H1 (cell line): ENCODE results near the gene FRZB. TPM values are rescaled to one million over a fixed set of nuclear protein-coding genes. Genes with fewer than 3 reads are reported as not detected.

Experiments used
- CTCF ChIA-PET: fragments of 300-600 bp; sonication (Branson Sonifier 250); formaldehyde crosslinking; loops from one replicate; lab custom pipeline; 2021; ENCODE audit not compliant: partially characterized antibody; lab: Charles Lee
- POLR2A ChIA-PET: fragments of 300-600 bp; sonication (Branson Sonifier 250); formaldehyde crosslinking; loops from one replicate; lab custom pipeline; 2021; ENCODE audit warnings: inconsistent platforms; ENCODE audit not compliant: partially characterized antibody; lab: Charles Lee
- DNase-seq, 2 experiments: peaks; one replicate each; pipeline versions ENCODE4 v3.0.0 to v3.0.0-alpha.2; 2010 to 2022; ENCODE audit warnings: low spot score in 2 of 2, low read depth in 1 of 2, mixed read lengths in 1 of 2
- FAIRE-seq: peaks from 2 replicates; lab custom pipeline; 2011; peaks lifted over from hg19 to GRCh38; lab: Jason Lieb, UNC
- H2AFZ ChIP-seq: 2 replicates; pipeline ENCODE4 v1.8.1; 2012; ENCODE audit warnings: low read length, inconsistent platforms
- H2AK5ac ChIP-seq: 2 replicates; pipeline ENCODE4 v1.6.1; 2013; ENCODE audit warnings: low read depth, low read length
- H2BK120ac ChIP-seq: replicated peaks from 2 replicates; pipeline ENCODE3; 2013; ENCODE audit warnings: low read depth, low read length, inconsistent platforms
- H2BK12ac ChIP-seq: 2 replicates; pipeline ENCODE4 v1.6.1; 2013; ENCODE audit warnings: low read depth, low read length
- H2BK15ac ChIP-seq: 2 replicates; pipeline ENCODE4 v1.6.1; 2013; ENCODE audit warnings: low read length
- H2BK20ac ChIP-seq: 2 replicates; pipeline ENCODE4 v1.6.1; 2013; ENCODE audit warnings: low read length
- H2BK5ac ChIP-seq: 2 replicates; pipeline ENCODE4 v1.6.1; 2013; ENCODE audit warnings: low read depth, low read length
- H3K14ac ChIP-seq: 2 replicates; pipeline ENCODE4 v1.6.1; 2013; ENCODE audit warnings: inconsistent platforms; ENCODE audit not compliant: insufficient read length
- H3K18ac ChIP-seq: 2 replicates; pipeline ENCODE4 v1.6.1; 2013; ENCODE audit warnings: low read length; ENCODE audit errors: extremely low read depth
- H3K23ac ChIP-seq: 2 replicates; pipeline ENCODE4 v1.6.1; 2013; ENCODE audit warnings: inconsistent platforms; ENCODE audit not compliant: insufficient read length
- H3K23me2 ChIP-seq: 2 replicates; pipeline ENCODE4 v1.6.1; 2013; ENCODE audit warnings: low read depth, low read length
- H3K27ac ChIP-seq: 2 replicates; pipeline ENCODE4 v1.6.1; 2011; ENCODE audit warnings: low read depth, low read length, inconsistent platforms
- H3K27me3 ChIP-seq, 4 experiments: replicated peaks in 1 of 4; 1 replicate in 1 of 4; 2 replicates in 3 of 4; pipeline versions ENCODE4 v1.6.1 to v1.8.1; 2011 to 2013; ENCODE audit warnings: low read length in 3 of 4, mild to moderate bottlenecking in 3 of 4, inconsistent platforms in 2 of 4, mixed read lengths in 2 of 4, moderate library complexity in 1 of 4; ENCODE audit not compliant: control insufficient read depth in 3 of 4, insufficient read depth in 3 of 4; ENCODE audit errors: extremely low read depth in 1 of 4
- H3K36me3 ChIP-seq, 4 experiments: 2 replicates each; pipeline versions ENCODE4 v1.6.1 to v1.8.1; 2011 to 2013; ENCODE audit warnings: mild to moderate bottlenecking in 4 of 4, low read length in 3 of 4, moderate library complexity in 2 of 4, control low read depth in 1 of 4, inconsistent platforms in 1 of 4; ENCODE audit not compliant: insufficient read depth in 4 of 4, control insufficient read depth in 2 of 4
- H3K4ac ChIP-seq: replicated peaks from 2 replicates; pipeline ENCODE3; 2013; ENCODE audit warnings: low read length, low read depth, mixed read lengths, inconsistent platforms; ENCODE audit not compliant: insufficient read length
- H3K4me1 ChIP-seq, 4 experiments: replicated peaks in 1 of 4; 1 replicate in 1 of 4; 2 replicates in 3 of 4; pipeline versions ENCODE4 v1.6.1 to v1.8.1; 2011 to 2013; ENCODE audit warnings: low read length in 3 of 4, inconsistent platforms in 2 of 4, mixed read lengths in 1 of 4; ENCODE audit not compliant: insufficient read depth in 4 of 4, control insufficient read depth in 3 of 4
- H3K4me2 ChIP-seq, 2 experiments: 2 replicates each; pipeline versions ENCODE4 v1.6.1 to v1.8.1; 2011 to 2013; ENCODE audit warnings: low read depth in 2 of 2, low read length in 2 of 2, control low read depth in 1 of 2, inconsistent platforms in 1 of 2, mild to moderate bottlenecking in 1 of 2; ENCODE audit not compliant: insufficient read depth in 1 of 2
- H3K4me3 ChIP-seq, 4 experiments: fragments of 200-600, 300-600 bp in 1 of 4; sonication (generic), shearing (Covaris generic), sonication (Bioruptor Twin) in 1 of 4; 2 replicates each; pipeline versions ENCODE4 v1.5.1 to v1.8.1; 2011 to 2016; ENCODE audit warnings: low read length in 4 of 4, low read depth in 3 of 4, control low read depth in 2 of 4, inconsistent platforms in 2 of 4, mild to moderate bottlenecking in 2 of 4, mixed read lengths in 1 of 4, moderate library complexity in 1 of 4; ENCODE audit not compliant: insufficient read depth in 2 of 4; ENCODE audit errors: extremely low read depth in 1 of 4
- H3K56ac ChIP-seq: replicated peaks from 2 replicates; pipeline ENCODE3; 2013; ENCODE audit warnings: low read depth, mild to moderate bottlenecking, mixed read lengths, low read length, inconsistent platforms; ENCODE audit not compliant: insufficient read length
- H3K79me1 ChIP-seq: 2 replicates; pipeline ENCODE4 v1.6.1; 2013; ENCODE audit warnings: low read depth, low read length, control low read depth
- H3K79me2 ChIP-seq, 2 experiments: 2 replicates each; pipeline versions ENCODE4 v1.6.1 to v1.8.1; 2012 to 2013; ENCODE audit warnings: low read length in 2 of 2, mild to moderate bottlenecking in 2 of 2, inconsistent platforms in 1 of 2; ENCODE audit not compliant: insufficient read depth in 2 of 2, control insufficient read depth in 1 of 2
- H3K9ac ChIP-seq, 4 experiments: replicated peaks in 1 of 4; 1 replicate in 1 of 4; 2 replicates in 3 of 4; pipeline versions ENCODE4 v1.6.1 to v1.8.1; 2011 to 2013; ENCODE audit warnings: low read depth in 3 of 4, low read length in 3 of 4, control low read depth in 2 of 4, mild to moderate bottlenecking in 2 of 4, moderate library complexity in 2 of 4, inconsistent platforms in 1 of 4; ENCODE audit errors: extremely low read depth in 1 of 4
- H3K9me3 ChIP-seq, 2 experiments: 2 replicates each; pipeline versions ENCODE4 v1.6.1 to v1.8.1; 2012 to 2013; ENCODE audit warnings: mild to moderate bottlenecking in 2 of 2, moderate library complexity in 2 of 2, control low read depth in 1 of 2, inconsistent platforms in 1 of 2, low read depth in 1 of 2, low read length in 1 of 2, mixed read lengths in 1 of 2; ENCODE audit not compliant: insufficient read depth in 2 of 2
- H4K20me1 ChIP-seq, 2 experiments: replicated peaks in 1 of 2; 2 replicates each; pipeline versions ENCODE3 to v1.8.1; 2011 to 2013; ENCODE audit warnings: inconsistent platforms in 2 of 2, low read length in 2 of 2, mild to moderate bottlenecking in 1 of 2; ENCODE audit not compliant: insufficient read depth in 2 of 2, control insufficient read depth in 1 of 2
- H4K5ac ChIP-seq: 2 replicates; pipeline ENCODE4 v1.6.1; 2013; ENCODE audit warnings: low read length, low read depth, mixed read lengths, inconsistent platforms; ENCODE audit not compliant: insufficient read length
- H4K8ac ChIP-seq: 2 replicates; pipeline ENCODE4 v1.8.0; 2013; ENCODE audit warnings: mild to moderate bottlenecking, moderate library complexity, low read length, inconsistent platforms; ENCODE audit not compliant: insufficient read depth; ENCODE audit errors: extremely low read depth
- H4K91ac ChIP-seq: replicated peaks from 2 replicates; pipeline ENCODE3; 2013; ENCODE audit warnings: low read length, mixed read lengths, inconsistent platforms; ENCODE audit not compliant: insufficient read length
- CTBP2 ChIP-seq: IDR thresholded peaks from 2 replicates; pipeline ENCODE4 v1.7.0; 2011; ENCODE audit warnings: borderline replicate concordance, mild to moderate bottlenecking, moderate library complexity, mixed read lengths, low read length; ENCODE audit not compliant: insufficient read depth, insufficient read length
- SAP30 ChIP-seq: fragments of 300-600 bp; sonication (generic); IDR thresholded peaks from 2 replicates; pipeline ENCODE4 v1.7.1; 2012; ENCODE audit warnings: low read length, moderate library complexity, mild to moderate bottlenecking, inconsistent platforms; ENCODE audit not compliant: insufficient read depth, insufficient replicate concordance
- WGBS, 2 experiments: shearing (Covaris generic) in 1 of 2; methylation state at CpG; one replicate each; pipeline versions ENCODE4 v1.1.6 to v1.1.7; 2013 to 2015; ENCODE audit warnings: low lambda C conversion rate in 2 of 2, mixed read lengths in 2 of 2, inconsistent platforms in 1 of 2, low coverage in 1 of 2, missing lambda C conversion rate in 1 of 2; ENCODE audit not compliant: insufficient replicate concordance in 2 of 2, insufficient coverage in 1 of 2, insufficient read length in 1 of 2; ENCODE audit errors: extremely low coverage in 1 of 2, missing lambda C conversion rate in 1 of 2; 5-methylcytosine and 5-hydroxymethylcytosine counted together
- polyA plus RNA-seq, 7 experiments: library from polyadenylated mRNA; depleted of rRNA in 3 of 7; stranded (reverse) in 5 of 7; unstranded in 2 of 7; fragments of >200 nt in 5 of 7; fragments of 200-250 nt in 2 of 7; gene quantifications; 1 replicate in 5 of 7; 2 replicates in 1 of 7; 4 replicates in 1 of 7; pipeline versions ENCODE4 v1.2.1 to v1.2.3, GENCODE V29; 2011 to 2013; ENCODE audit warnings: missing spikeins in 2 of 7, mixed read lengths in 2 of 7
- total RNA-seq: library from RNA; stranded (reverse); fragmentation: NEBNext Ultra II Directional; extraction: Animal tissue kit (Norgen Biotek cat#: 25700); gene quantifications from 2 replicates; pipeline ENCODE4 v1.2.1, GENCODE V29; 2021

The FRZB gene
- total and polyA plus RNA-seq, 2 of the 8 experiments (the other 6 are each of a cell fraction or from before 2014, with no cell fraction given), result 4.4 to 4.6 TPM

- POLR2A ChIA-PET, result no interaction called here
- Histone ChIP-seq H2BK12ac (no peak overlapping the region), H3K18ac (no peak overlapping the region), H3K56ac (no peak overlapping the region), H4K8ac (no peak overlapping the region), H4K91ac (no peak overlapping the region), H3K36me3 (no peaks in the 10 kb centered on the region), H3K27me3 (no peaks in the 10 kb centered on the region), H3K4me3 (no peak overlapping the region), H2BK120ac (no peak overlapping the region), H3K79me2 (no peaks in the 10 kb centered on the region), H3K9me3 (no peaks in the 10 kb centered on the region), H2BK15ac (no peak overlapping the region), H4K5ac (no peak overlapping the region), H2AFZ (no peak overlapping the region), H3K4me1 (no peaks in the 10 kb centered on the region), H2AK5ac (no peak overlapping the region), H3K4me2 (no peak overlapping the region), H3K79me1 (no peaks in the 10 kb centered on the region), H2BK5ac (no peak overlapping the region), H3K27ac (no peak overlapping the region), H3K23me2 (no peaks in the 10 kb centered on the region), H3K14ac (no peak overlapping the region), H3K23ac (no peak overlapping the region), H3K9ac (no peak overlapping the region), H4K20me1 (no peaks in the 10 kb centered on the region), H2BK20ac (no peak overlapping the region), H3K4ac (no peak overlapping the region)
- CTCF ChIA-PET, result interaction anchor here (1.0 kb wide), 1 partner anchor 19 kb away, joined by 3 read pairs; no protein-coding TSS in a partner anchor
- DNase-seq (no peak), FAIRE-seq (no peak)
- TF ChIP-seq CTBP2, result no peak
- TF ChIP-seq SAP30, result no peak
- WGBS, 2 experiments, result 84% methylated on average over 4 of the region's 4 CpGs; no CpG with 5 or more reads in 1 of the 2 experiments
Measured at GRCh38 chr2:182887753-182888415, 21.4 kb upstream of the FRZB start.
